ENCODE measurements around the gene MCRIP2. TPM values are rescaled to one million over a fixed set of nuclear protein-coding genes. Genes with fewer than 3 reads are reported as not detected.

Gene MCRIP2, protein sequence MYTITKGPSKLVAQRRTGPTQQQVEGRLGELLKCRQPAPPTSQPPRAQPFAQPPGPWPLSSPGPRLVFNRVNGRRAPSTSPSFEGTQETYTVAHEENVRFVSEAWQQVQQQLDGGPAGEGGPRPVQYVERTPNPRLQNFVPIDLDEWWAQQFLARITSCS
- polyA plus RNA-seq (2011; rRNA removed), result 10.7 and 12.9 TPM in 2 replicates
- 55.0 and 61.1 TPM in 2 replicates for polyA plus RNA-seq (2012; cell fraction: cytosol; rRNA removed)
- 68.5 and 70.2 TPM in 2 replicates for polyA plus RNA-seq (2012; cell fraction: nucleus; rRNA removed)
- 20.3 to 21.3 TPM (median 21.3 TPM) in 3 replicates for polyA plus RNA-seq (2017; fragmentation: RNase III; extraction: RNeasy Plus Mini Kit Qiagen cat#74134 plus additional on column Dnase treatment)
- polyA minus RNA-seq (2011; rRNA and poly(A)+ RNA removed), result 2.0 TPM in 2 replicates

DNA sequence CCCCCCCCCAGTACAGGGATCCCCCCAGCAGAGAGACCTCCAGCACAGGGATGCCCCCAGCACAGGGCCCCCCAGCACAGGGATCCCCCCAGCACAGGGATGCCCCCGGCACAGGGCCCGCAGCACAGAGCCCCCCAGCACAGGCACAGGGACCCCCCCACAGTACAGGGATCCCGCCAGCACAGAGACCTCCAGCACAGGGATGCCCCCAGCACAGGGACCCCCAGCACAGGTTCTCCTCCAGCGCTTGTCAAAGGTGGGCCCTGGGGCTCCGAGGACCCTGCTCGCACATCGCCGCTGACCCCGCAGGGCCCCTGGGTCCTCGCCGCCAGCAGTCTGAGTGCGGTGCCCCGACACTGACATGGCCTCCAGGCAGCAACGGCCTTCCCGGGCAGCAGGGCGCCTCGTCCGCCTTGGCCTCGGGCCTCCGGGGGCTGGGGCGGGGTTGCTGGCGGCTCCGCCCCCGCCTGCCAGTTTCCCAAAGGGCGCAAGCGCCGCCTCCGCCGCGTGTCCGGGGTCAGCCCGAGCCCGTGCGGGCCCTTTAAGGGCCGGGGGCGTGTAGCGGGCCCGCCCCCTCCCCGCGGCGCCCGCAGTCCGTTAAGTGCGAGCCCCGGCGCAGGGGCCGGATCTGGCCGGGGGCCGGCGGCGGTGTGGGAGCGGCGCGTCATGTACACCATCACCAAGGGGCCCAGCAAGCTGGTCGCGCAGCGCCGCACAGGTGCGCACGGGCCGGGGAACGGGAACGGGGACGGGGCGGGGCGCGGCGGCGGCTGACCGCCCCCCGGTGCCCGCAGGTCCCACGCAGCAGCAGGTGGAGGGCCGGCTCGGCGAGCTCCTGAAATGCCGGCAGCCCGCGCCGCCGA, at the start of gene MCRIP2:
TSS of gene MCRIP2 (plus strand) at position 503 of the 863 bp plus-strand sequence. CDS start at position 667, 164 bp downstream.
- FAIRE-seq (no peak), ATAC-seq (peak; percentile 57 to 71), DNase-seq (ENCODE audit: low read depth in 1 of 2, low spot score in 1 of 2) (peak; percentile 77 to 84)
- H3K4me1 ChIP-seq, result peaks cover 43% of the 10 kb centered on the region
- peak within 1 kb of the TSS; percentile 86 for H3K4me2 ChIP-seq
- 0% methylated on average over 17 of the region's 81 CpGs for WGBS (ENCODE audit: missing lambda C conversion rate)
- ChIA-PET CTCF (interaction anchor here (0.5 to 2.0 kb wide), 3 partner anchors 17 to 46 kb away, joined by 3 to 10 read pairs (median 3); no protein-coding TSS in a partner anchor), POLR2A (no interaction called here)
- H3K27ac ChIP-seq, result peak within 1 kb of the TSS; percentile 64 to 94
- H3K9me3 ChIP-seq, result no peaks in the 10 kb centered on the region
- H3K4me3 ChIP-seq, result peak within 1 kb of the TSS; percentile 54
- TF ChIP-seq, protein P1, sequence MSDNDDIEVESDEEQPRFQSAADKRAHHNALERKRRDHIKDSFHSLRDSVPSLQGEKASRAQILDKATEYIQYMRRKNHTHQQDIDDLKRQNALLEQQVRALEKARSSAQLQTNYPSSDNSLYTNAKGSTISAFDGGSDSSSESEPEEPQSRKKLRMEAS (IDR thresholded peaks at IDR 0.05), result peak; percentile 53
- TF ChIP-seq RARB (CRISPR knock-in tag; IDR thresholded peaks at IDR 0.05) (no peak), EHF (CRISPR knock-in tag; IDR thresholded peaks at IDR 0.05) (no peak), RCOR1 (IDR thresholded peaks at IDR 0.05; ENCODE audit: low read depth, low read length) (no peak), NPAS2 (CRISPR knock-in tag; IDR thresholded peaks at IDR 0.05; ENCODE audit: borderline replicate concordance) (no peak), TFCP2L1 (CRISPR knock-in tag; IDR thresholded peaks at IDR 0.05) (no peak), FOSL2 (IDR thresholded peaks at IDR 0.05) (no peak), FOSL2 (CRISPR knock-in tag; IDR thresholded peaks at IDR 0.05) (no peak), FOSB (CRISPR knock-in tag; IDR thresholded peaks at IDR 0.05) (no peak), EHMT2 (IDR thresholded peaks at IDR 0.05; ENCODE audit: low read depth) (no peak), JUN (IDR thresholded peaks at IDR 0.05) (peak in 1 of 2 experiments; percentile 68; a peak in 3 of 5 replicates), KDM5A (IDR thresholded peaks at IDR 0.05) (no peak), ZC3H11A (IDR thresholded peaks at IDR 0.05) (no peak), EP300 (IDR thresholded peaks at IDR 0.05) (no peak), KDM1A (IDR thresholded peaks at IDR 0.05; ENCODE audit: low read depth) (no peak), PHF8 (IDR thresholded peaks at IDR 0.05; ENCODE audit: borderline replicate concordance, low read depth) (peak; percentile 30; the same call in 1 of the 2 replicates), CBX8 (IDR thresholded peaks at IDR 0.05) (no peak), POLR2A (IDR thresholded peaks at IDR 0.05; ENCODE audit: low read length) (peak; percentile 72), HDAC2 (IDR thresholded peaks at IDR 0.05) (no peak), ESRRA (IDR thresholded peaks at IDR 0.05; ENCODE audit: borderline replicate concordance, low read length) (no peak), MAZ (IDR thresholded peaks at IDR 0.05; ENCODE audit: borderline replicate concordance, low read depth, low read length) (no peak), FOXS1 (CRISPR knock-in tag; IDR thresholded peaks at IDR 0.05) (no peak), HOXB13 (CRISPR knock-in tag; IDR thresholded peaks at IDR 0.05; ENCODE audit: low read depth) (no peak), TP53 (CRISPR knock-in tag; IDR thresholded peaks at IDR 0.05) (no peak), RFX5 (IDR thresholded peaks at IDR 0.05) (no peak), SREBF2 (IDR thresholded peaks at IDR 0.05) (no peak)
- TF ChIP-seq, protein P2, sequence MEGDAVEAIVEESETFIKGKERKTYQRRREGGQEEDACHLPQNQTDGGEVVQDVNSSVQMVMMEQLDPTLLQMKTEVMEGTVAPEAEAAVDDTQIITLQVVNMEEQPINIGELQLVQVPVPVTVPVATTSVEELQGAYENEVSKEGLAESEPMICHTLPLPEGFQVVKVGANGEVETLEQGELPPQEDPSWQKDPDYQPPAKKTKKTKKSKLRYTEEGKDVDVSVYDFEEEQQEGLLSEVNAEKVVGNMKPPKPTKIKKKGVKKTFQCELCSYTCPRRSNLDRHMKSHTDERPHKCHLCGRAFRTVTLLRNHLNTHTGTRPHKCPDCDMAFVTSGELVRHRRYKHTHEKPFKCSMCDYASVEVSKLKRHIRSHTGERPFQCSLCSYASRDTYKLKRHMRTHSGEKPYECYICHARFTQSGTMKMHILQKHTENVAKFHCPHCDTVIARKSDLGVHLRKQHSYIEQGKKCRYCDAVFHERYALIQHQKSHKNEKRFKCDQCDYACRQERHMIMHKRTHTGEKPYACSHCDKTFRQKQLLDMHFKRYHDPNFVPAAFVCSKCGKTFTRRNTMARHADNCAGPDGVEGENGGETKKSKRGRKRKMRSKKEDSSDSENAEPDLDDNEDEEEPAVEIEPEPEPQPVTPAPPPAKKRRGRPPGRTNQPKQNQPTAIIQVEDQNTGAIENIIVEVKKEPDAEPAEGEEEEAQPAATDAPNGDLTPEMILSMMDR (IDR thresholded peaks at IDR 0.05), result no peak
- TF ChIP-seq, protein P3, sequence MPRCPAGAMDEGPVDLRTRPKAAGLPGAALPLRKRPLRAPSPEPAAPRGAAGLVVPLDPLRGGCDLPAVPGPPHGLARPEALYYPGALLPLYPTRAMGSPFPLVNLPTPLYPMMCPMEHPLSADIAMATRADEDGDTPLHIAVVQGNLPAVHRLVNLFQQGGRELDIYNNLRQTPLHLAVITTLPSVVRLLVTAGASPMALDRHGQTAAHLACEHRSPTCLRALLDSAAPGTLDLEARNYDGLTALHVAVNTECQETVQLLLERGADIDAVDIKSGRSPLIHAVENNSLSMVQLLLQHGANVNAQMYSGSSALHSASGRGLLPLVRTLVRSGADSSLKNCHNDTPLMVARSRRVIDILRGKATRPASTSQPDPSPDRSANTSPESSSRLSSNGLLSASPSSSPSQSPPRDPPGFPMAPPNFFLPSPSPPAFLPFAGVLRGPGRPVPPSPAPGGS (IDR thresholded peaks at IDR 0.05), result no peak
- TF ChIP-seq, protein P4, sequence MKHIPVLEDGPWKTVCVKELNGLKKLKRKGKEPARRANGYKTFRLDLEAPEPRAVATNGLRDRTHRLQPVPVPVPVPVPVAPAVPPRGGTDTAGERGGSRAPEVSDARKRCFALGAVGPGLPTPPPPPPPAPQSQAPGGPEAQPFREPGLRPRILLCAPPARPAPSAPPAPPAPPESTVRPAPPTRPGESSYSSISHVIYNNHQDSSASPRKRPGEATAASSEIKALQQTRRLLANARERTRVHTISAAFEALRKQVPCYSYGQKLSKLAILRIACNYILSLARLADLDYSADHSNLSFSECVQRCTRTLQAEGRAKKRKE (CRISPR knock-in tag; IDR thresholded peaks at IDR 0.05; ENCODE audit: low read depth), result no peak
- TF ChIP-seq, protein P5, sequence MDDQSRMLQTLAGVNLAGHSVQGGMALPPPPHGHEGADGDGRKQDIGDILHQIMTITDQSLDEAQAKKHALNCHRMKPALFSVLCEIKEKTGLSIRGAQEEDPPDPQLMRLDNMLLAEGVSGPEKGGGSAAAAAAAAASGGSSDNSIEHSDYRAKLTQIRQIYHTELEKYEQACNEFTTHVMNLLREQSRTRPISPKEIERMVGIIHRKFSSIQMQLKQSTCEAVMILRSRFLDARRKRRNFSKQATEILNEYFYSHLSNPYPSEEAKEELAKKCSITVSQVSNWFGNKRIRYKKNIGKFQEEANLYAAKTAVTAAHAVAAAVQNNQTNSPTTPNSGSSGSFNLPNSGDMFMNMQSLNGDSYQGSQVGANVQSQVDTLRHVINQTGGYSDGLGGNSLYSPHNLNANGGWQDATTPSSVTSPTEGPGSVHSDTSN (IDR thresholded peaks at IDR 0.05), result no peak
- TF ChIP-seq, protein P6, sequence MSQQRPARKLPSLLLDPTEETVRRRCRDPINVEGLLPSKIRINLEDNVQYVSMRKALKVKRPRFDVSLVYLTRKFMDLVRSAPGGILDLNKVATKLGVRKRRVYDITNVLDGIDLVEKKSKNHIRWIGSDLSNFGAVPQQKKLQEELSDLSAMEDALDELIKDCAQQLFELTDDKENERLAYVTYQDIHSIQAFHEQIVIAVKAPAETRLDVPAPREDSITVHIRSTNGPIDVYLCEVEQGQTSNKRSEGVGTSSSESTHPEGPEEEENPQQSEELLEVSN (IDR thresholded peaks at IDR 0.05; ENCODE audit: borderline replicate concordance, low read depth), result peak; percentile 55
